K562 (cell line): ENCODE results near the gene HOXB3. TPM values are rescaled to one million over a fixed set of nuclear protein-coding genes. Genes with fewer than 3 reads are reported as not detected.

Experiments
- FOSL1 ChIP-seq: fragments of 200-800 bp; sonication (Bioruptor generic); conservative IDR thresholded peaks from 2 replicates; pipeline ENCODE4 v1.6.1; 2016; ENCODE audit warnings: missing genetic modification characterization, missing compliant biosample characterization
- FOXK2 ChIP-seq, 2 experiments: fragments of 450-650 bp; IDR thresholded peaks in 1 of 2; conservative IDR thresholded peaks in 1 of 2; 2 replicates each; pipeline ENCODE4 v1.6.1; 2016; ENCODE audit warnings: low read depth in 2 of 2, mild to moderate bottlenecking in 1 of 2
- GABPB1 ChIP-seq: sonication (generic); formaldehyde crosslinking; IDR thresholded peaks from 2 replicates; pipeline ENCODE4 v1.8.0; 2022; ENCODE audit warnings: mild to moderate bottlenecking, missing genetic modification reagents
- KHSRP ChIP-seq: fragments of 450-650 bp; IDR thresholded peaks from 2 replicates; pipeline ENCODE4 v1.6.1; 2017
- NCOA4 ChIP-seq: fragments of 450-650 bp; IDR thresholded peaks from 2 replicates; pipeline ENCODE4 v1.6.1; 2018; ENCODE audit warnings: mild to moderate bottlenecking; ENCODE audit not compliant: partially characterized antibody
- TAF7 ChIP-seq: fragments of 450-650 bp; IDR thresholded peaks from 2 replicates; pipeline ENCODE4 v1.6.1; 2016; ENCODE audit warnings: missing genetic modification characterization, missing compliant biosample characterization
- U2AF2 ChIP-seq: fragments of 200-400 bp; formaldehyde crosslinking; optimal IDR thresholded peaks from 2 replicates; pipeline ENCODE3; 2017; ENCODE audit warnings: low read depth, mild to moderate bottlenecking, low read length
- ZFP1 ChIP-seq: fragments of 450-650 bp; formaldehyde crosslinking; IDR thresholded peaks from 2 replicates; pipeline ENCODE4 v1.4.0; 2020; ENCODE audit warnings: mild to moderate bottlenecking, mixed read lengths
- ZNF12 ChIP-seq: sonication (generic); formaldehyde crosslinking; IDR thresholded peaks from 2 replicates; pipeline ENCODE4 v1.4.0; 2020; ENCODE audit warnings: mild to moderate bottlenecking, missing genetic modification reagents
- ZNF175 ChIP-seq: fragments of 200-800 bp; sonication (Bioruptor generic); IDR thresholded peaks from 2 replicates; pipeline ENCODE4 v1.6.1; 2016; ENCODE audit warnings: low read depth, mild to moderate bottlenecking, missing genetic modification characterization, missing compliant biosample characterization
- ZNF592 ChIP-seq: fragments of 450-650 bp; IDR thresholded peaks from 2 replicates; pipeline ENCODE4 v1.6.1; 2017; ENCODE audit warnings: antibody characterized with exemption, mild to moderate bottlenecking
- polyA plus RNA-seq, 8 experiments: library from polyadenylated mRNA; depleted of rRNA in 4 of 8; stranded (reverse) in 5 of 8; unstranded in 3 of 8; fragments of >200 nt; fragmentation: Nextera tagmentation in 2 of 8; fragmentation: Illumina TruSeq in 1 of 8; extraction: Ambion mirVana in 2 of 8; extraction: Trizol in 1 of 8; gene quantifications; 2 replicates each; pipeline versions ENCODE4 v1.2.1 to v1.2.3, GENCODE V29; 2011 to 2014; ENCODE audit warnings: inconsistent platforms in 1 of 8, missing spikeins in 1 of 8
- total RNA-seq, 7 experiments: library from RNA; depleted of rRNA in 6 of 7; stranded (reverse); fragments of >200 nt in 6 of 7; fragmentation: Illumina TruSeq in 2 of 7; extraction: Trizol in 2 of 7; gene quantifications; 2 replicates each; pipeline versions ENCODE4 v1.2.1 to v1.2.3, GENCODE V29; 2011 to 2021; ENCODE audit warnings: low replicate concordance in 1 of 7
- TF ChIP-seq, protein P1 (sequence below): conservative IDR thresholded peaks from 2 replicates; pipeline ENCODE4 v1.6.1; 2011; ENCODE audit warnings: low read depth, mild to moderate bottlenecking, low read length; ENCODE audit not compliant: control insufficient read depth
- TF ChIP-seq, protein P2 (sequence below): fragments of 450-650 bp; IDR thresholded peaks from one replicate; pipeline ENCODE4 v1.6.1; 2018; ENCODE audit warnings: mild to moderate bottlenecking, moderate library complexity; ENCODE audit not compliant: partially characterized antibody
- TF ChIP-seq, protein P3 (sequence below): fragments of 450-650 bp; formaldehyde crosslinking; IDR thresholded peaks from 2 replicates; pipeline ENCODE4 v1.4.0; 2022; ENCODE audit warnings: missing genetic modification characterization

HOXB3 gene
- total and polyA plus RNA-seq, 9 of the 15 experiments (the other 6 are each of a cell fraction or from before 2014, with no cell fraction given) = 2.4 to 41.3 (median 20.2) TPM

- no peak for TF ChIP-seq U2AF2
- no peak for TF ChIP-seq KHSRP
- TF ChIP-seq TAF7 (tag) = no peak
- no peak for TF ChIP-seq NCOA4
- TF ChIP-seq, protein P1, sequence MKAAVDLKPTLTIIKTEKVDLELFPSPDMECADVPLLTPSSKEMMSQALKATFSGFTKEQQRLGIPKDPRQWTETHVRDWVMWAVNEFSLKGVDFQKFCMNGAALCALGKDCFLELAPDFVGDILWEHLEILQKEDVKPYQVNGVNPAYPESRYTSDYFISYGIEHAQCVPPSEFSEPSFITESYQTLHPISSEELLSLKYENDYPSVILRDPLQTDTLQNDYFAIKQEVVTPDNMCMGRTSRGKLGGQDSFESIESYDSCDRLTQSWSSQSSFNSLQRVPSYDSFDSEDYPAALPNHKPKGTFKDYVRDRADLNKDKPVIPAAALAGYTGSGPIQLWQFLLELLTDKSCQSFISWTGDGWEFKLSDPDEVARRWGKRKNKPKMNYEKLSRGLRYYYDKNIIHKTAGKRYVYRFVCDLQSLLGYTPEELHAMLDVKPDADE = no peak; the same call in 1 of the 2 replicates
- no peak; the same call in 1 of the 2 replicates for TF ChIP-seq GABPB1 (CRISPR knock-in tag)
- no peak for TF ChIP-seq ZNF12 (CRISPR knock-in tag)
- TF ChIP-seq, protein P2, sequence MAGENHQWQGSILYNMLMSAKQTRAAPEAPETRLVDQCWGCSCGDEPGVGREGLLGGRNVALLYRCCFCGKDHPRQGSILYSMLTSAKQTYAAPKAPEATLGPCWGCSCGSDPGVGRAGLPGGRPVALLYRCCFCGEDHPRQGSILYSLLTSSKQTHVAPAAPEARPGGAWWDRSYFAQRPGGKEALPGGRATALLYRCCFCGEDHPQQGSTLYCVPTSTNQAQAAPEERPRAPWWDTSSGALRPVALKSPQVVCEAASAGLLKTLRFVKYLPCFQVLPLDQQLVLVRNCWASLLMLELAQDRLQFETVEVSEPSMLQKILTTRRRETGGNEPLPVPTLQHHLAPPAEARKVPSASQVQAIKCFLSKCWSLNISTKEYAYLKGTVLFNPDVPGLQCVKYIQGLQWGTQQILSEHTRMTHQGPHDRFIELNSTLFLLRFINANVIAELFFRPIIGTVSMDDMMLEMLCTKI = no peak
- TF ChIP-seq FOXK2 (conservative IDR thresholded peaks at IDR 0.05 in 1 of 2, IDR thresholded peaks at IDR 0.05 in 1 of 2; ENCODE audit: low read depth in 2 of 2) = peak; percentile 17 to 73; a peak in 1 of 4 replicates
- no peak for TF ChIP-seq ZFP1 (CRISPR knock-in tag)
- TF ChIP-seq FOSL1 (tag) = peak; percentile 49; the same call in 1 of the 2 replicates
- TF ChIP-seq, protein P3, sequence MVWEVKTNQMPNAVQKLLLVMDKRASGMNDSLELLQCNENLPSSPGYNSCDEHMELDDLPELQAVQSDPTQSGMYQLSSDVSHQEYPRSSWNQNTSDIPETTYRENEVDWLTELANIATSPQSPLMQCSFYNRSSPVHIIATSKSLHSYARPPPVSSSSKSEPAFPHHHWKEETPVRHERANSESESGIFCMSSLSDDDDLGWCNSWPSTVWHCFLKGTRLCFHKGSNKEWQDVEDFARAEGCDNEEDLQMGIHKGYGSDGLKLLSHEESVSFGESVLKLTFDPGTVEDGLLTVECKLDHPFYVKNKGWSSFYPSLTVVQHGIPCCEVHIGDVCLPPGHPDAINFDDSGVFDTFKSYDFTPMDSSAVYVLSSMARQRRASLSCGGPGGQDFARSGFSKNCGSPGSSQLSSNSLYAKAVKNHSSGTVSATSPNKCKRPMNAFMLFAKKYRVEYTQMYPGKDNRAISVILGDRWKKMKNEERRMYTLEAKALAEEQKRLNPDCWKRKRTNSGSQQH = peak; percentile 81; the same call in 1 of the 2 replicates
- TF ChIP-seq ZNF175 (CRISPR knock-in tag) = peak; percentile 60; the same call in 1 of the 2 replicates
- no peak for TF ChIP-seq ZNF592
Observed at GRCh38 chr17:48555258-48556228, 34.5 kb downstream of the HOXB3 start (continued).
